T-helper 17 cell (primary cell): ENCODE results near the gene PGK2. TPM values are rescaled to one million over a fixed set of nuclear protein-coding genes. Genes with fewer than 3 reads are reported as not detected.
"Not testable (repeated sequence)": the region's sequence is repeated elsewhere in the genome, so short reads cannot be mapped to it uniquely, and the experiment has no call there.

ENCODE experiments used
- ATAC-seq: fragments of 150-1000 bp; cut with Tn5 transposase; 2 replicates; pipeline ENCODE4 v1.10.0; 2021; ENCODE audit warnings: mild to moderate bottlenecking, moderate library complexity
- DNase-seq, 3 donors: peaks; one replicate each; pipeline versions ENCODE4 v3.0.0 to v3.0.0-alpha.2; 2020 to 2021
- H3K9me3 ChIP-seq: one replicate; pipeline ENCODE4 v1.7.0; 2013; ENCODE audit warnings: low read length, mild to moderate bottlenecking; ENCODE audit not compliant: control insufficient read depth, poor library complexity, severe bottlenecking
- H3K27ac Mint-ChIP-seq: one replicate; pipeline ENCODE4 v1.8.0; 2022; ENCODE audit warnings: mild to moderate bottlenecking, moderate library complexity, mixed read lengths
- H3K27me3 Mint-ChIP-seq: one replicate; pipeline ENCODE4 v1.8.0; 2022; ENCODE audit warnings: mixed read lengths
- H3K36me3 Mint-ChIP-seq: one replicate; pipeline ENCODE4 v1.8.0; 2022; ENCODE audit warnings: low read depth, mixed read lengths
- H3K4me1 Mint-ChIP-seq: one replicate; pipeline ENCODE4 v1.8.0; 2022; ENCODE audit warnings: mild to moderate bottlenecking, mixed read lengths
- H3K4me3 Mint-ChIP-seq: one replicate; pipeline ENCODE4 v1.8.0; 2022; ENCODE audit warnings: mild to moderate bottlenecking, moderate library complexity, mixed read lengths
- total RNA-seq, 4 donors: library from RNA in 2 of 4; stranded (reverse) in 2 of 4; gene quantifications; one replicate each; pipeline ENCODE4 v1.2.3 and lab custom pipeline; 2022 to 2026

Gene PGK2
- total RNA-seq (not detected), total RNA-seq (lab: John Stamatoyannopoulos, UW) (0 reads per million in 2 donors)

- Mint-ChIP-seq H3K27ac (no peak within 1 kb of the TSS), H3K36me3 (no peaks in the 10 kb centered on the region), H3K27me3 (no peaks in the 10 kb centered on the region), H3K4me1 (no peaks in the 10 kb centered on the region), H3K4me3 (no peak within 1 kb of the TSS)
- no peaks in the 10 kb centered on the region for H3K9me3 ChIP-seq
- ATAC-seq (no peak), DNase-seq (no peak)
These were observed at the start of gene PGK2 for GRCh38 chr6:49787176-49787575. TSS of gene PGK2 (minus strand) at chr6:49787285. CDS start at chr6:49787187, 98 bp downstream.

DNA sequence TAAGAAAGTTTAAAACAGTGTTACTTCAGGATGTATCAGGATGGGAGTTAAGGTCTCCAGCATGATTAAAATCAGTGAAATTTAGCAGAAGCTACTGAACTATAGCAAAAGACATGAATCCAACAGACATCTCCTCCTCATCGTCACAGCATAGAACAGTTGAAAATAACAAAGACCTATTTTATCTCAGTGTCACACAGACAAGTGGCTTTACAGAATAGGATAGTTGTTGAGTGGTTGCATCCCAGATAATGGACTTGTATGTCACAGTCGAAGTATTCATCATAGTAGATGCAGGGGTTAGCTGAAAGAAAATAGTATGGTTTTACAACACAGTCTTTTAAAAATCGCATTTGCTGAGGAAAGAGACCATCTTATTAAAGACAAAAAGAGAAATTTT is 48.1 kb upstream of the PGK2 start:
- H3K4me3 Mint-ChIP-seq, result no peak overlapping the region
- no peaks in the 10 kb centered on the region for H3K36me3 Mint-ChIP-seq
- H3K4me1 Mint-ChIP-seq, result no peaks in the 10 kb centered on the region
- ATAC-seq (no peak), DNase-seq (no peak)
- H3K27ac Mint-ChIP-seq, result no peak overlapping the region
- no peaks in the 10 kb centered on the region for H3K9me3 ChIP-seq
- H3K27me3 Mint-ChIP-seq, result no peaks in the 10 kb centered on the region

DNA sequence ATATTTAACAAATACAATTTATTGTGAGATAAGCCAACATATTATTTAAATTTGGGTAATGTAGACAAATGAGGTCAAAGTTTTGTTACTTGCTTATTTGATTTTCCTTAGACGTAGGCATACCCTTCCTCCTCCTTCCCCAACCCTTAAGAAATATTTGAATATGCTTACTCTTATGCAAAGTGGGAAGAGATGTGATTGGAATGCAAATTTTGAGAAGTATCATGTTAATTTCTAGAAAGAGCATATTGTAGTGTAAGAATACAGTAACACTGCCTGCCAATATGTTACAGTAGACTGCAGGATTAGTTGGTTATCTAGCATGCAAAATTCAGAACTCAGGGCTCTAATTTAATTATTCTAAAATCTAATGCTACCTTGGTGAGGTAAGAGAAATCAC is 46.3 kb upstream of the PGK2 start:
- Mint-ChIP-seq H3K27me3 (no peaks in the 10 kb centered on the region), H3K4me3 (no peak overlapping the region), H3K27ac (no peak overlapping the region), H3K36me3 (no peaks in the 10 kb centered on the region), H3K4me1 (no peaks in the 10 kb centered on the region)
- ATAC-seq (no peak), DNase-seq (no peak)
- no peaks in the 10 kb centered on the region for H3K9me3 ChIP-seq

DNA sequence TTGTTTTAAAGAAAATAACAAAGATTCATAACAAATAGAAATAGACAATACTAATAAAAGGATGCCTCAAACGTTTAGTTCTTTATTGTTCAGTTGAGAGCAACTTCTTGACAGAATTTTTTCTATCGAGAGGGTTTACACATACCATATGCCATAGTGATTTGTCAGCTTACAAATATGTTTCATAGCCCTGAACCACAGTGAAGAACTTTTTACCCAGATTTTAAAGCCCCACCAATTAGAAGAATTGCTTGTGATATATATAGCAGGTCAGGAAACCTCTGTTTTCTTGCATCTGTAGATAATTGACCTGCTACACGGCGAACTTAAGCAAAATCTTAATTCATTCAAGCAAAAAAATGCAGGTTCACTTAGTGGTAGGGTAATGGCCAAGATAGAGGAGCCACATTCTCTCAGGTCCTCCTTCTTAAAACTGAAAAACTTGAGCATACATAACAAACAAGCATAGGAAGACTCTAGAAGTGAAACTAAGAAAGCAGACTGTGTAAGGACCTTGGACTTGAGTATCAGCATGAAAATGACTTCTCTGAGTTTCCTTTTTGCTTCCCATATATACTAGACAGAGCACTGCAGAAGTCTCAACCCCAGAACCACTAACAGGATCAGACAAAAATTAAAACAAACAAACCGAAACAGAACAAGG is 39.8 kb upstream of the PGK2 start:
- no peak for DNase-seq
- ATAC-seq, result no peak
- Mint-ChIP-seq H3K4me3 (no peak overlapping the region), H3K27me3 (no peaks in the 10 kb centered on the region), H3K36me3 (no peaks in the 10 kb centered on the region), H3K27ac (no peak overlapping the region), H3K4me1 (peaks cover 2% of the 10 kb centered on the region)
- no peaks in the 10 kb centered on the region for H3K9me3 ChIP-seq

DNA sequence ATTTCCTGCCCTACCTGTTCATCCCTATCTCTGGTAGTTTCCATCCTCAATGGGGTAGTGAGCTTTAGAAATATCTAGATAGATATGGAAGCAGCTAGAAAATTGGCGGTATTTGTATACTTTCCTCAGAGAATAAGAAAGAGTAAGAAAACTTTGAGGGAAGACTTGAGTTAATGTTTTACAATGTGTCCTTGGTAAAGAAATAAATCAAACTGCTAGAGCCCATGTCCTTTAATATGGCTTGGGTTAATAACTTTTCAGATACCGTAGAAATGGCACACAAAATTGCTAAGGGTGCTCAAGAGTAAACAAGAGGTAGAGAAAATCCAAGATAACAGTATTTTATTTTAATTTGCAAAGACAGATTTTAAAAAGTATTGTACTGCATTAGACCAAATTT is 28.1 kb upstream of the PGK2 start:
- no peak overlapping the region for H3K27ac Mint-ChIP-seq
- no peaks in the 10 kb centered on the region for H3K36me3 Mint-ChIP-seq
- H3K4me1 Mint-ChIP-seq, result no peaks in the 10 kb centered on the region
- DNase-seq, result no peak
- H3K9me3 ChIP-seq, result no peaks in the 10 kb centered on the region
- no peak for ATAC-seq
- no peak overlapping the region for H3K4me3 Mint-ChIP-seq
- no peaks in the 10 kb centered on the region for H3K27me3 Mint-ChIP-seq

DNA sequence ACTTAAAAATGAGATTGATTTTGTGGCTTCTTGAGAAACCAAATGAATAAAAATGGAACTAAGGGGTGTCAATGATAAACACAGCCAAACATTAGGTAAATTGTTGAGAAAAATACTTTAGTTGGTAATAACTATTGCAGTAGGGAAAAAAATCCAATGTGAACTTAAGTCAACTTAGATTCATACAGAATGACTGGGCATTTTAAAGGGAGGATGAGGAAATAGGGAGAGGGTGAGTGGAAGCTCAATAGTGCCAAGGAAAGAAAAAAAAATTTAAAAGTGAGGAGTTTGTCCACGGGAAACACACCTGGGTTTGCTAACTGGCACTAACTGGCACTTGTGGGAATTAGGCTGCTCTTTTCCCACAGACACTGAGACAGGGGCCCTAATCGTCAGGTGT is 26.2 kb upstream of the PGK2 start:
- no peaks in the 10 kb centered on the region for H3K4me1 Mint-ChIP-seq
- DNase-seq, result no peak
- no peaks in the 10 kb centered on the region for H3K27me3 Mint-ChIP-seq
- H3K27ac Mint-ChIP-seq, result no peak overlapping the region
- H3K4me3 Mint-ChIP-seq, result no peak overlapping the region
- H3K9me3 ChIP-seq, result no peaks in the 10 kb centered on the region
- ATAC-seq, result no peak
- no peaks in the 10 kb centered on the region for H3K36me3 Mint-ChIP-seq

DNA sequence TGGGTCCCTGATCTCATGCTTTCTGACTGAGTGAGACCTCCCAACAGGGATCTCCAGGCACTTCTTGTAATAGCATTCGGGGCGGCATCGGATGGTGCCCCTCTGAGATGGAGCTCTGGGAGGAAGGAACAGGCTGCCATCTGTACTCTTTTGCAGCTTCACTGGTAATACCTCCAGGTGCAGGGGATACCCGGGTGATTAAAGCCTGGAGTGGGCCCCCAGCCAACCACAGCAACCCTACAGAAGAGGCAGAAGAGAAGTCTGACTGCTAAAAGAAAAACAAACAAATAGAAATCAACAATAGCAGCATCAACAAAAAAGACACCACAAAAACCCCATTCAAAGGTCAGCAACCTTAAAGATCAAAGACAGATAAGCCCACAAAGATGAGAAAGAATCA is 19.1 kb upstream of the PGK2 start:
- ATAC-seq, result no peak
- H3K9me3 ChIP-seq, result no peaks in the 10 kb centered on the region
- Mint-ChIP-seq H3K27me3 (no peaks in the 10 kb centered on the region), H3K36me3 (no peaks in the 10 kb centered on the region), H3K4me1 (no peaks in the 10 kb centered on the region), H3K27ac (no peak overlapping the region), H3K4me3 (no peak overlapping the region)
- DNase-seq, result no peak

DNA sequence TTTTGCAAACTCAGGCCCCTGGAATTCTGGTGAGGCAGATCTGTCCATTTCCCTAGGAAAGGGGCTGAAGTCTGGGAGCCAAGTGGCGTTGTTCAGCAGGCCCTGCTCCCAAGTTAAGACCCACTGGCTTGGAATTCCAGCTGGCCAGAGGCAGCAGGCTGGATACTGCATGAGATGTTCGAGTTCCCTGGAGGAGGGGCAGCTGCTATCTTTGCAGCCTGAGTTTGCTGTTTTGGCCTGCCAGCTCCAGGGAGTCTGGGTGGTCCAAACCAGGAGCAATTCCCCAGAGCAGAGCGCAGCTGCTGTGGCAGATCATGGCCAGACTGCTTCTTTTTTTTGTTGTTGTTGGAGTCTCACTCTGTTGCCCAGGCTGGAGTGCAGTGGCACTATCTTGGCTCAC is 18.2 kb upstream of the PGK2 start:
- no peak overlapping the region for H3K4me3 Mint-ChIP-seq
- no peak for ATAC-seq

GRCh38 chr6:49801525-49801924 is 14.4 kb upstream of the PGK2 start:
- ATAC-seq, result no peak

More for the DNA sequence above, 18.2 kb upstream of the PGK2 start:
- Mint-ChIP-seq H3K4me1 (no peaks in the 10 kb centered on the region), H3K27me3 (no peaks in the 10 kb centered on the region), H3K27ac (no peak overlapping the region), H3K36me3 (no peaks in the 10 kb centered on the region)
- DNase-seq, result no peak
- no peaks in the 10 kb centered on the region for H3K9me3 ChIP-seq

DNA sequence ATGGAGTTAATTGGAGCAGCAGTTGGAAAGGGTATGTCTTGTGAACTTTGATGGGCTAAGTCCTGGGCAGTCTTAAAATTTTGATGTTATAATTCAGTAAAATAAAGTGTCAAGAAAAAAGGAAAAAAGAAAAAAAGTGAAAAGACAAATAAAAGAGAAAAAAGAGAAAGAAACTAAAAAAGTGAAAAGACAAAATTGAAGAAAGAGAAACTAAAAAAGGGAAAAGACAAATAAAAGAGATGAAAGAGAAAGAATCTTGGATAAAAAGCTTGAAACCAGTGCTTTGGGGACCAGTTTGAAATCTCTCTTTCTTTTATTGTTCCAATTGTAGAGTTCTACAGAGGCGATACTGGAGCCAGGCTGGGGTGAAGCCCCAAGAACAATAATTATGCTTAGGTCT is 12.0 kb upstream of the PGK2 start:
- ATAC-seq (no peak), DNase-seq (no peak)
- no peaks in the 10 kb centered on the region for H3K4me1 Mint-ChIP-seq
- H3K36me3 Mint-ChIP-seq, result no peaks in the 10 kb centered on the region
- no peaks in the 10 kb centered on the region for H3K27me3 Mint-ChIP-seq
- H3K9me3 ChIP-seq, result no peaks in the 10 kb centered on the region
- no peak overlapping the region for H3K27ac Mint-ChIP-seq
- no peak overlapping the region for H3K4me3 Mint-ChIP-seq

More at GRCh38 chr6:49801525-49801924, 14.4 kb upstream of the PGK2 start:
- no peak for DNase-seq
- Mint-ChIP-seq H3K27ac (no peak overlapping the region), H3K4me3 (no peak overlapping the region), H3K4me1 (no peaks in the 10 kb centered on the region), H3K27me3 (no peaks in the 10 kb centered on the region), H3K36me3 (no peaks in the 10 kb centered on the region)
- no peaks in the 10 kb centered on the region for H3K9me3 ChIP-seq

- not testable (repeated sequence) for H3K36me3 Mint-ChIP-seq, DNase-seq, H3K9me3 ChIP-seq, H3K27me3 Mint-ChIP-seq, ATAC-seq, H3K4me3 Mint-ChIP-seq, H3K27ac Mint-ChIP-seq, H3K4me1 Mint-ChIP-seq
These were observed 9.9 kb upstream of the PGK2 start for GRCh38 chr6:49796842-49797455.

- no peak for DNase-seq
- Mint-ChIP-seq H3K27me3 (no peaks in the 10 kb centered on the region), H3K4me3 (no peak overlapping the region), H3K27ac (no peak overlapping the region), H3K36me3 (no peaks in the 10 kb centered on the region), H3K4me1 (no peaks in the 10 kb centered on the region)
- ATAC-seq, result no peak
- H3K9me3 ChIP-seq, result no peaks in the 10 kb centered on the region
These were observed 3.3 kb upstream of the PGK2 start for GRCh38 chr6:49790341-49790740.

DNA sequence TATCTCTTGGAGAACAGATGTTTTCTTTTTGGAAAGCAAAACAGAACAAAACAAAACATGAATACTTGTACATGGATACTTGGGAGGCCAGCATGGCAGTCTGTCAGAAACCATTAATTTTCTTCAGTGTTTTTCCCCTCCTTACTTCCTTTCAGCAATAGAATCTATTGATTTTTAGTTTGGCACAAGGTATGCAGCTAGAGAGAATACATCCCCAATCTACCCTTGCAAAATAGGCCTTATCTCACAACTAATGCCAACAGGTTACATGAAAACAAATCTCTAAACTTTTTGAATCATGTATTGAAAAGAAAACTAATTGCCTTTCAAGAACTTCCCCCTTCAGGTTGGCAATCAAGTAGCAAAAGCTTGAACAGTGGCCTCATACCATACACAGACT is 2.8 kb downstream of the PGK2 start:
- H3K4me3 Mint-ChIP-seq, result no peak overlapping the region
- no peaks in the 10 kb centered on the region for H3K9me3 ChIP-seq
- H3K4me1 Mint-ChIP-seq, result no peaks in the 10 kb centered on the region
- DNase-seq (no peak), ATAC-seq (no peak)
- no peaks in the 10 kb centered on the region for H3K36me3 Mint-ChIP-seq
- H3K27me3 Mint-ChIP-seq, result no peaks in the 10 kb centered on the region
- no peak overlapping the region for H3K27ac Mint-ChIP-seq

GRCh38 chr6:49782725-49783124 is 4.4 kb downstream of the PGK2 start:
- Mint-ChIP-seq H3K36me3 (no peaks in the 10 kb centered on the region), H3K27ac (no peak overlapping the region), H3K4me1 (no peaks in the 10 kb centered on the region), H3K27me3 (no peaks in the 10 kb centered on the region), H3K4me3 (no peak overlapping the region)
- no peak for ATAC-seq
- no peak for DNase-seq
- no peaks in the 10 kb centered on the region for H3K9me3 ChIP-seq
